Loucy (cell line): ENCODE data around the gene SULT1B1.

Source experiments
- H2AFZ ChIP-seq: fragments of 200-600 bp; sonication (generic); 2 replicates; pipeline ENCODE4 v1.6.0; 2016; ENCODE audit warnings: antibody characterized with exemption, mild to moderate bottlenecking, low read length, moderate library complexity
- H3F3A ChIP-seq: fragments of 200-600 bp; 2 replicates; pipeline ENCODE4 v1.6.0; 2016; ENCODE audit warnings: antibody characterized with exemption, low read depth, mild to moderate bottlenecking
- H3K27me3 ChIP-seq: fragments of 200-600 bp; sonication (generic); 2 replicates; pipeline ENCODE4 v1.6.1; 2014; ENCODE audit warnings: low read length, mild to moderate bottlenecking; ENCODE audit not compliant: insufficient read depth, poor library complexity, severe bottlenecking
- H3K36me3 ChIP-seq: fragments of 200-600 bp; sonication (generic); 2 replicates; pipeline ENCODE4 v1.6.1; 2016; ENCODE audit warnings: low read length; ENCODE audit not compliant: insufficient read depth
- H3K4me1 ChIP-seq: fragments of 200-600 bp; sonication (generic); 2 replicates; pipeline ENCODE4 v1.5.1; 2014; ENCODE audit warnings: low read length, mild to moderate bottlenecking; ENCODE audit not compliant: insufficient read depth, poor library complexity, severe bottlenecking
- H3K4me2 ChIP-seq: fragments of 200-600 bp; sonication (generic); 2 replicates; pipeline ENCODE4 v1.6.0; 2014; ENCODE audit warnings: antibody characterized with exemption, low read length, low read depth, mild to moderate bottlenecking; ENCODE audit not compliant: poor library complexity, severe bottlenecking
- H3K4me3 ChIP-seq: fragments of 200-600 bp; sonication (generic); 2 replicates; pipeline ENCODE4 v1.5.1; 2014; ENCODE audit warnings: low read length, mild to moderate bottlenecking, mixed read lengths; ENCODE audit not compliant: poor library complexity, severe bottlenecking
- H3K79me2 ChIP-seq: fragments of 200-600 bp; sonication (generic); 2 replicates; pipeline ENCODE4 v1.6.1; 2014; ENCODE audit warnings: low read length; ENCODE audit not compliant: insufficient read depth
- H3K9ac ChIP-seq: fragments of 200-600 bp; sonication (generic); 2 replicates; pipeline ENCODE4 v1.6.0; 2014; ENCODE audit warnings: mild to moderate bottlenecking, low read depth, low read length, moderate library complexity; ENCODE audit not compliant: poor library complexity, severe bottlenecking
- H3K9me2 ChIP-seq: fragments of 200-600 bp; sonication (generic); replicated peaks from 2 replicates; pipeline ENCODE4 v1.6.1; 2016; ENCODE audit warnings: low read depth, low read length, mixed read lengths
- H3K9me3 ChIP-seq: fragments of 200-600 bp; sonication (generic); 2 replicates; pipeline ENCODE4 v1.6.1; 2014; ENCODE audit warnings: mild to moderate bottlenecking, antibody characterized with exemption, low read length, low read depth; ENCODE audit not compliant: insufficient read depth
- H4K20me1 ChIP-seq: fragments of 200-600 bp; sonication (generic); 2 replicates; pipeline ENCODE4 v1.6.0; 2014; ENCODE audit warnings: antibody characterized with exemption, low read length, mild to moderate bottlenecking; ENCODE audit not compliant: insufficient read depth, poor library complexity, severe bottlenecking
- CTCF ChIP-seq: fragments of 200-600 bp; sonication (generic); conservative IDR thresholded peaks from 2 replicates; pipeline ENCODE4 v1.5.1; 2014; ENCODE audit warnings: mild to moderate bottlenecking, antibody characterized with exemption, low read length
- EZH2phosphoT487 ChIP-seq: fragments of 200-600 bp; IDR thresholded peaks from 2 replicates; pipeline ENCODE4 v1.6.1; 2018; ENCODE audit warnings: antibody characterized with exemption, mild to moderate bottlenecking, moderate library complexity, borderline replicate concordance

Gene SULT1B1

GRCh38 chr4:69713593-69713992 is 46.8 kb downstream of the SULT1B1 start:
- Histone ChIP-seq H2AFZ (no peak overlapping the region), H3K4me2 (no peak overlapping the region), H3K9me2 (no peaks in the 10 kb centered on the region), H3K4me1 (no peaks in the 10 kb centered on the region), H3K36me3 (no peaks in the 10 kb centered on the region), H3F3A (no peaks in the 10 kb centered on the region), H3K9ac (no peak overlapping the region), H3K79me2 (no peaks in the 10 kb centered on the region), H4K20me1 (no peaks in the 10 kb centered on the region), H3K9me3 (no peaks in the 10 kb centered on the region), H3K27me3 (no peaks in the 10 kb centered on the region), H3K4me3 (no peak overlapping the region)
- TF ChIP-seq EZH2phosphoT487 (no peak), CTCF (no peak)

GRCh38 chr4:69710580-69710979 is 49.8 kb downstream of the SULT1B1 start:
- H3K36me3 ChIP-seq: no peaks in the 10 kb centered on the region
- H3K79me2 ChIP-seq: no peaks in the 10 kb centered on the region
- no peak for TF ChIP-seq CTCF
- TF ChIP-seq EZH2phosphoT487: no peak
- H4K20me1 ChIP-seq: no peaks in the 10 kb centered on the region
- H3K4me2 ChIP-seq: no peak overlapping the region
- no peaks in the 10 kb centered on the region for H3K9me2 ChIP-seq
- H2AFZ ChIP-seq: no peak overlapping the region
- H3K27me3 ChIP-seq: no peaks in the 10 kb centered on the region
- no peaks in the 10 kb centered on the region for H3K4me1 ChIP-seq
- no peaks in the 10 kb centered on the region for H3K9me3 ChIP-seq
- no peak overlapping the region for H3K4me3 ChIP-seq
- H3F3A ChIP-seq: no peaks in the 10 kb centered on the region
- H3K9ac ChIP-seq: no peak overlapping the region

- H2AFZ ChIP-seq: no peak overlapping the region
- H3K4me2 ChIP-seq: no peak overlapping the region
- no peaks in the 10 kb centered on the region for H4K20me1 ChIP-seq
- no peaks in the 10 kb centered on the region for H3K9me3 ChIP-seq
- H3K27me3 ChIP-seq: no peaks in the 10 kb centered on the region
- H3K4me3 ChIP-seq: no peak overlapping the region
- no peaks in the 10 kb centered on the region for H3K9me2 ChIP-seq
- H3K4me1 ChIP-seq: no peaks in the 10 kb centered on the region
- H3F3A ChIP-seq: no peaks in the 10 kb centered on the region
- no peak for TF ChIP-seq EZH2phosphoT487
- no peak for TF ChIP-seq CTCF
- no peaks in the 10 kb centered on the region for H3K79me2 ChIP-seq
- H3K9ac ChIP-seq: no peak overlapping the region
- no peaks in the 10 kb centered on the region for H3K36me3 ChIP-seq
Observed at GRCh38 chr4:69708211-69708610, 52.2 kb downstream of the SULT1B1 start.
